NCI-H524 treated with DMSO at 0.1 percent for 48 hours (cell line): ENCODE measurements around the gene AIFM1.

Experiments
- DNase-seq: peaks from one replicate; lab custom pipeline; 2025; lab: John Stamatoyannopoulos, UW

AIFM1 gene

DNA sequence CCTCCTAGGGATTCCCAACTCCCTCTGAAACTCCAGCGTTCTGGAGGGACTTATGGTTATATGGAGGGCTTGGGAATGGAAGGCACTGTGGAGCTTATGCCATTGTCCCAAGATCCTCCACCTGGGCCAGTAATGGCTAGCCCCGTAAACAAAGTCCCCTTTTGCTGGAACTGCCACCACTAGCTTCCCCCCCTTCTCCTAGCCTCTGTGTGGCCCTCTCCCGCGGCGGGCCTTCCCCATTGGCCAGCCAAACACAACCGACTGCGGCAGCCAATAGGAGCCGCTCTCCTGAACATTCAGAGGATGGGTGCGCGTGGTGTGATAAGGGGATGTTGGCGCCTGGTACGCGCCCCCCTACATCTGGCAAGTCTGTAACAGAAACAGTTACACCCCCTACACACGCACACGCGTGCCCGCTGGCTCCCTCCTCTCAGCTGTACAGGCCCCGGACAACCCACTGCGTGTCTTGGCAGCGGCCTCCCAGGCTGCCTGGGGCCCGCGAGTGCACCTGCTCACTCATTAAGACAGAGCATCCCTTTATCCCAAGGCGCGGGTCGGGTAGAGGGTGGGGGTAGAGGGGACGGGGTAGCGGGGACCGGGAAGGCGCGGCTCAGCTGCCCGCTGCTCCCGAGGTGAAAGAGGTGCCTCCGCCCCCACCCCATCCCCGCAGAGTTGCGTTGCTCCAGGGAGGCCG lies 5.3 kb upstream of the AIFM1 start:
- peak; percentile 81 for DNase-seq

DNA sequence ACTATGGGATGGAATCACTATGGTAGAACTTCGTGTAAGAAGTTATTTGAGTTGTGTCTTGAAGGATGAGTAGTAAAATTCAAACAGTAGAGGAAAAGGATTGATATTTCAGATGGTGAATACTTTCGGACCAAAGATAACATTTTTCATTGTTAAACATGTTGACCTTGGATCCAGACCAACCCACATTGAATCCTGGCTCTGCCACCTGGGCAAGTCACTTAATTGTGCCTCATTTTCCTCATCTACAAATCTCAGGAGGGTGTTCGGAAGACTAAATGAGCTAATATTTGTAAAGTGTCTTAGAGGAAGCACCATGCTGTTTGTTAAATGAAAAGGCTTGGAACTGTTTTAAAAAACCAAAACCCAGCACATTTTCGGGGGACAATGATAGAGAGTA lies 1.4 kb upstream of the AIFM1 start:
- DNase-seq = no peak

DNA sequence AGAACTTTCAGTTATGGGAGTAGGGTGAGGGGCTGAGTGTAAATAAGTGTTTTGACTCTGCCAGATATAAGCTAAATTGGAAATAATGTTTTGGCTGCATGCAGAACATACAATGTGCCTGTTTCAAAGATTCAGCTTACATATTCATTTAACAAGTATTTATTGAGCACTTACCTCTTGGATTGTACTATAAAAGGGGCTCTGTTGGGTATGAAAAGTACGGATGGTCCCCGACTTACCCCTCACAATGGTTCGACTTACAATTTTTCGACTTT lies 799 bp upstream of the AIFM1 start:
- DNase-seq = no peak

DNA sequence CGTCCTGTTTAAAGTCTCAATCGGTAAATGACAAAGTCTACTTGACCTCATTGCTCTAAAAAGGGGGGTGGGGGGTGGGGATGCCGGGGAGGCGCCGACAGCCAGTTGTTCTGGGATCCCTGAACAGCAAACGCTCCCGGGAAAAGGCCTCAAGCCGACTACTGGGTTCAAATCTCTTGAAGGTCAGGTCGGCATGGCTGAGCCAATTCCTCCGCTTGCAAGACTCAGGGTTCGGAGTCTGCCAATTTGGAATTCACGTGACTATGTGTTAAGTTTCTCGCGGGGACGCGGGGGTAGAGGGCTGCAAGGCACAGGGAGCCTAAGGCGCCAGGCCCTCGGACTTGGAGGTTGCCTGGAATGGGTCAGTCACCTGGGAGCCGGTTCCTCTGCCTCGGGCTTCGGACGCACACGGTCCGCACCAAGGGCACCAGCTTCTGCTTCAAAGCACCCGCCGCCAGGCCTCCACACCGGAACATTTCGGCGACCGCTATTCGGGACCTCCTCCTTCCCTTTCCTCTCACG lies 399 bp downstream of the AIFM1 start:
- peak; percentile 14 for DNase-seq

DNA sequence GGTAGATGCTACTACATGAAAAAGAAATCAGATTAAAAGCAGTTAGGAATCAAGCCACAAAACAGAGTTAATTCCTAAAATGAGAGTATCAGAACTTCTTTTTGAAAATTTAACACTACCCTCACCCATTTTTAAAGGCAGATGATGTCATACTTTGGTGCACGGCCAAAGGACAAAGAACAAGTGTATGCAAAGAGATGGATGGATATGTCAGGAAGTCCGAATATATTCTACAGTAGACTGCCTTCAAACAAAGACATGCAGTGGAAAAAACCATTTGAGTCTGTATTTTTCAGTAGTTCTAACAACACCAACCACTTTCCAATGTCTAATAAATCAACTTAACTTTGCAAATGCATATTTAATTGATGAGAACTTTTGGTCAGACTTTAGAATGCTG lies 2.2 kb downstream of the AIFM1 start:
- no peak for DNase-seq

DNA sequence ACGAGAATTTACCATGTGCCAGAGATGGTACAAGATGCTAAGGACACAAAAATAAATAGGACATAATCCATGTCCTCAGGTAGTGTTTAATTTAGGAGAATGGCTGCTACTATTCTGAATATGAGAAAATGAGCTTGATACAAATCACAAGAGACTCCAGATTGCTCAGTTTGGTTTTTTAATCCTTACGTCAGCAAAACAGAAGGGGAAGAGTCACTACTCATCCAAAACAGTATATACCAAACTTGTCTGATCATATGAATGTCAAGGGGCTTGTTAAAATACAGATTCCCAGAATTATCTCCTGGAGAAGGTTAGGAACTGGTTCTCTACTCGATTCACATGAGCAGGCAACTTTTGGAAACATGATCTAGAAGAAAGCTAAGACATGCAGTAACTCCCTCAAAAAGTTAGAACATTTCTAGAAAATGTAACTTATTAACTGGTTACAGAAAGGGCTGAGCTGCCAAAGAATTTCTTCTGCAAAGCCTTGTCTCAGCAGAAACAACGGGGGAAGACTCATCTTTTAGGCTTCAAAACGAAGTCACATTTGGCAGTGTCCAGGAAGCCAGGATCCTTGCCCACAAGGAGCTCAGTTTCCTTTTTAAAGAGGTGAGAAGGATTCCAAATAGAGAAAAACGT lies 3.4 kb downstream of the AIFM1 start:
- no peak for DNase-seq

DNA sequence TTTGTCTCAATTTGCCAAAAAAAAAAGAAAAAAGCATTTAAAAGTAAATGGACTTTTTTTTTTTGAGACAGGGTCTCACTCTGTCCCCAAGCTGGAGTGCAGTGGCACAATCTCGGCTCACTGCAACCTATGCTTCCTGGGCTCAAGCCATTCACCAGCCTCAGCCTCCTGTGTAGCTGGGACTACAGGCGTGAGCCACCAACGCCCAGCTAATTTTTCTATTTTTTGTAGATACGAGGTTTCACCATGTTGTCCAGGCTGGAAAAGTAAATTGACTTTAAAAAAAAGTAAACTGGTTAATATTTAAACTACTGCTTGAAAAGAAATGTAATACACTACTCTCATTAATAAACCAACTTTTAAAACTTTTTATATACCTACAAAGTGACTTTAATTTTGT lies 5.9 kb downstream of the AIFM1 start:
- DNase-seq = no peak

DNA sequence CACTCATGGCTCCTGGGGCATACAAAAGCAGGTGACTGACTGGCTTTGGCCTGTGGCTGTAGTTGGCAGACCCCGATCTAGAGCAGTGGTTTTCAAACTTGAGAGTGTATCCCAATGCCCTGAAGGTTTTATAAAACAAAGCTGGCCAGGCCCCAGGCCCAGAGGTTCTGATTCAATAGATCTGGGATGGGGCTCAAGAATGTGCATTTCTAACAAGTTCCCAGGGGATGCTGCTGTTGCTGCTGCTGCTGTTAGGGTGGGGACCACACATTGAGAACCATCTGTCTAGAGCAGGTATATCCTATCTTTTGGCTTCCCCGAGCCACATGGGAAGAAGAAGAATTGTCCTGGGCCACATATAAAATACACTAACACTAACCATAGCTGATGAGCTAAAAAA lies 7.3 kb downstream of the AIFM1 start:
- no peak for DNase-seq

DNA sequence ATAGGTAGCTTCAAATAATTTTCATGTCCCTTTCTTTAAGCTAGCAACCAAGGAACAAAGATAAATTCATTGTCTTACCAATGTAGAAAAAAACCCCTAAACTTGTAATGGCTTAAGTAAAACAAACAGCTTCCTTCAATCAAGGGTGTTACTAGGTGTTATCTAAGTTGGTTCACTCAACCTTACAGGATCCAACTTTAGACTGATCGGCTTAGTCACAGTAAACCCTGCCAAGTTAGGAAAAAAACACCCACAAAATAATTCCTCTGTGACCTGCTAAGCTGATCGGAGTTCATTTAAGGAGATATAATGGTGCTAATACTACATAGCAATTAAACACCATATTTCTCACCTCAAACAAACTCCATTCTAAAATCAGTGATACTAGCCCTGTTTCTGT lies 10.1 kb downstream of the AIFM1 start:
- DNase-seq = no peak

DNA sequence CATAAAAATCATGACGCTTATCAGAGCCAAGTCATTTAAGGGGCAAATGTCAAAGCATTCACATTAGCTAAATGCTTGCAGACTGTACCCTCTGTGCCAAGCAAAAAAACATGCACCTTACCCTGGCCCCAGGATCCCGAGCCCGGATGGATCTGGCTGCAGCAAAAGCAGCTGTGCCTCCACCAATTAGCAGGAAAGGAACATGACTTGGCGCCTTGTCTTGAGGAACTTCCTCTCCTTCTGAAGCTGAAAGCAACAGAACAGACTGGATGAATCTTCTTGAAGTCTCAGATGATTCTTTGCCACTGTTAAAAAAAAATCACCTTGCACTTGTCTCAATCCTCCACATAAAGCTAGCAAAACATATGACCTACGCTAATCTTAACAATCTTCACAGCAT lies 18.0 kb downstream of the AIFM1 start:
- no peak for DNase-seq

DNA sequence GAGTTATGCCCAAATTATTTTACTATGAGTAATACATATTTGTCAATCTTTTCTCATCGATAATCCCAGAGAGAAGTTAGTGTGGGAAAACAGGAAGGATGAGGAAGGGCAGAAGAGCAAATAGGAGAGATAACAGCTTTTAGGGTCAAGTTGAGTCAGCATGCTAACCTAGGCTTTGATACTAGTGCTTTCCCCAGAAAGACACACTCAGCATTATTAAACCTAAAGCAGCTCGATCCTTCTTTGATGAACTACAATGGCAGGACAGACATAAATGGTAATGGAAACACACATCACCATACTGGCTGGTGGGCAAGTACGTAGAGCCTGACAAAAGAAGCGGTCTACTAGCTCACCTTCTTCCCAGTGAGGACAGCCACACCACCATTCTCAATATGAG lies 20.5 kb downstream of the AIFM1 start:
- DNase-seq = no peak

DNA sequence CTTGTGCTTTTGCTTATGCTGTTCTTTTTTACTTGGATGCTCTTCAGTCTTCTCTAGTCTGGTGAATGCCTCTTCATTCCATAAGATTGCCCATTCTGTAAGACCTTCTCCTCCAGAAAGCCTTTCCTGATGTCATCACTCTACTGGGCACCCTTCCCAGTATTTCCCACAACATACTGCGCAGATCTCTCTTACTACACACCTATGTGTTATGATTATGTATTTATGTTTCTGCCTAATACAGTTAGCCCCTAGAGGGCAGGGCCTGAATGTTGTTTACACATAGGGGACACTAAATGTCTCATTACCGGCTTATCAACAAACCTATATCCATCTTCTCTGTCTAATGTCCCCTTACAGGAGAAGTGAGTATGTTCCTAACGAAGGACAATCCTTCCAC lies 21.1 kb downstream of the AIFM1 start:
- DNase-seq = peak; percentile 1

DNA sequence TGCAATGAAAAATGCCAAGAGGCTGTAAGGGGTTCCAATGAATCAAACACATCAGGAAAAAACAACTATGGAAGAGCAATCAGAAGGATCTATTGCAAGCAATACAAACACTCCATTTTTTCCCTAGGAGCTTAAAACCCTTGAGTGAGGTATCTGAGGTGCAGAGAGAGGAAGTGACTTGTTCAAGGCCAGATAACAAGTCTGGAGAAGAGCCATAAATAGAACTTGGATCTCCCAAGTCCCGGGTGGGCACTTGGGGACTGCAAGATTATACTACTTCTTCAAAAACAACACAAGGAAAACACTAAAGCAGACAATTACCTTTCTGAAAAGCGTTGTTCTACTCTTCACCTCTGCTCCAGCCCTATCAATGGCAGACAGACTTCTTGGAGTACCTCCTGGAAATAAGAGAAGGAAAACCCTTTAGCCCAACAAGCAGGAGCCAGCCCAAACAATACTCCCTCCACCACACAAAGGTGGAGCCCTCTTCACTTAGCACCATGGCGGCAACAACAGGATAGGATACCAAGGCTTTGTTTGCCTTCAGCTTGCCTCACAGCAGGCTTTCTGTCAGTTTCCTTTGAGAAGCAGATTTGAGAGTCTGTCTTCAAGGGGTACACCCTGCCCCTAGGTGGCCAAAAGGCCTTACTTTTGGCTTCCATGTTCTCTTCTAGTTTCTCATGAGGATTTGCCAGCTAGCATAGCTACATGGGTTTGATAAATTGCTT lies 26.0 kb downstream of the AIFM1 start:
- no peak for DNase-seq

DNA sequence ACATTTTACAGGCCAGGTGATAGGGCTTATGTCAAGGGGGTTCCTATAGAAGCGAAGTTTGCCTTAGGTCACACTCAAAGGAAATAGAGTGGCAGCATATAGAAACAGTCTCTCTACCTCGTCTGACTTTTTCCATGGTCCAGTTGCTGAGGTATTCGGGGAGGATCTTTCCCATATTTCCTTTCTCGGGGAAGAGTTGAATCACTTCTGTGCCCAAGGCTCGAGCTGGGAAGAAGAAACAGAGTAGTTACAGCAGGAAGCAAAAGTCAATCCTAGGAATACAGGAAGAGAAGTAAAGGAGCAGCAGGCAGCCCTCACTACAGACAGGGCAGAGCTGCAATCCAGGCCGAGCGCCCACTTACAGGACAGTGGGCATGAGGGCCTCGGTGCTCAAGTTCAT lies 28.7 kb downstream of the AIFM1 start:
- DNase-seq = no peak

DNA sequence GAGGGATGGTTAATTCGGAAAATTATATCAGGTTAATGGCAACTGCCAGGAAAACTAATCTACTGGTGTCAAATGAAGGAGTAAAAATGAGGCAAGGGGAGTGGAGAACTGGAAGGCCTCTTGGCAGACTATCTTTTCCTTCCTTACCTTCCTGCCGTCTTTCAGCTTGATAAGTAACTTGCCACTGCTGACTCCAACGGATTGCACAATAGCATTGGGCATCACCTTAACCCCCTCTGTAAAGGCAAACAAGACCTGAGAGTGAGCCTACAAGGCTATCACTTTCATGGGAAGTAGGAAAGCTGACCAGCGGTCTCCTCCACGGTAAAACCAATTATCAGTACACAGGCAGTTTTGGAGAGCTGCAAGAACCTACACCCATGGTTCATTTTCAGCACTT lies 29.1 kb downstream of the AIFM1 start:
- DNase-seq = no peak

DNA sequence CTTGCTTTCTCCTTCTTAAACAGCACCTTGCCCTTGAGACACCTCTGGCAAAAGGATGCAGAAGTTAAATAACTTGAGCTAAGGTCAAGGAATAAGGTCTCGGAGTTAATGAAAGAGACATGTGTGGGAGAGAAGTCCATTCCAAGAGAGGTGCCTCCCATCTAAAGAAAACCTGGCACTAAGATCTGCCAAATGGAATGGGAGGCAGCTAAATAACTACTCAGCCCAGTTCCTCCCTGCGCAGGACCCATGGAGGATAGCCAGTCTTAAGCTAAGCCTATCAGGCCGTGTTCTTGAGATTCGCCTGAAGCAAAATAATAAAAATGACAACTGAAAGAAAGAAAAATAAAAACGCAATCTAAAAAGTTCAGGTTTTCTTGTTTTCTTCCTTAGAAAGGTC lies 34.7 kb downstream of the AIFM1 start:
- no peak for DNase-seq

DNA sequence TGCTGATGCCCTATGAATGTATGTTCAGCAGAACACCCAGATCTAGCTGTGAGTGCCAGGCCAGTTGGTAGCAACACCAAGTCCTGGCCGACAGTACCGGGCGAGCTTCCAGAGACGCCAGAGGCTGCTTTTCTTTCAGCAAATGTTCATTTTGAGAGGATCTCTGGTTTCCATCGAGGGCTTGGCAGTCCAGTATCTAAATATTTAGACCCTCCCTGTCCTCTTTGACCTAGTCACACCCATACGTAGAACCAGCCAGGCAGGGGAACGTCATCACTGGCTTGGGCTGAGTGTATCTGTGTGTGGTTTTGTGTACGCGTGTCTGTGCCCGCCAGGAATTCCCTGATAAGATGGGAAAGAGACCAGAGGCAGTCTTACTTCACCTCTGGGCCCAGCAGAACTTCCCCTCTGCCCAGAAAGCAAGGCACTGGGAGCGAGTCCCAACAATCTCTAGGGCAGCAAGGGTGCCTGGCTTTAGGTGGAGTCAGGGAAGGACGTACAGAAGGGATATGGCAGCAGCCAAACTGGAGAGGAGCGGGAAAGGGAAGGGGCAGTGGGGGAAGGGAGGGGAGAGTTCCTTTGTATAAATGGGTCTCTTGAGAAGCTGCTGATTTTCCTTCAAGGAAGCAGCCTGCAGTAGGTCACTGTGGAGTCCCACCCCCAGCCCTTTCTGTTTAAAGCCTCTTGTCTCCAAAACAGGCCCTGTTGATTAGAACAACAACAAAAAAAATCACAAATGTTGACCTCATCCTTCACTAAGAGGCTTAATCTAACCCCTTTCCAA lies 40.4 kb downstream of the AIFM1 start:
- DNase-seq = no peak

DNA sequence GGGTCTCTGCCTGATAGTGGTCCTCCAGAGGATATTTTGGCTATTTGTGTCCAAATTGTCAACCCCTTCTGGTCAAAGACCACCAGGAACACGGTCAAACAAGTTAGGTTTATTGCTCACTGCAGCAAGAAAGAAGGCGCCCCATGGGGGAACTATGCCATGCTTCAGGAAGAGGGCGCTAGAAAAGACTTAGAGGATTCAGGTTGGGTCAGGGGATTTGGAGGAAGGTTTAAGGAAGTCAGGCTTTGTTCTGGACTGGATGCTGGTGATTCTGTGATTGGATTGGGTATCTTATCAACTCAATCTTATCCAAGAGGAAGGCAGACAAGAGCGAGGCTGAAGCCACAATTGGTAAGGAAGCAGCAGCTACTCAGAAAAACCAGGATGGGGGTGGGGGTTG lies 41.1 kb downstream of the AIFM1 start:
- no peak for DNase-seq

DNA sequence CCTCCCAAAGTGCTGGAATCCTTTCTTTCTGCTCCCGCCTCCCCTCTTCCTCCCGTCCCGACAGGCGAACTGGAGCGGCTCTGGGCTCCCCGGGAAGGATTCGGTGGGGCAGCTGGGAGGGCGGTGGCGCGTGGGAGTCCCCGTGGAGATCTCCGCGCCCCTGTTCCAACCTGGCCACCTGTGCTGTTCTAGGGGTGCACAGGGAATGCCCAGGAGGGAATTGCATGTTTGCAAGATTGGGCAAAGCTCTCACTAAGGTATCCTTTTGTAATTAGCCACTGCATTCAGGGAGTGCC lies 44.2 kb downstream of the AIFM1 start:
- DNase-seq = no peak

DNA sequence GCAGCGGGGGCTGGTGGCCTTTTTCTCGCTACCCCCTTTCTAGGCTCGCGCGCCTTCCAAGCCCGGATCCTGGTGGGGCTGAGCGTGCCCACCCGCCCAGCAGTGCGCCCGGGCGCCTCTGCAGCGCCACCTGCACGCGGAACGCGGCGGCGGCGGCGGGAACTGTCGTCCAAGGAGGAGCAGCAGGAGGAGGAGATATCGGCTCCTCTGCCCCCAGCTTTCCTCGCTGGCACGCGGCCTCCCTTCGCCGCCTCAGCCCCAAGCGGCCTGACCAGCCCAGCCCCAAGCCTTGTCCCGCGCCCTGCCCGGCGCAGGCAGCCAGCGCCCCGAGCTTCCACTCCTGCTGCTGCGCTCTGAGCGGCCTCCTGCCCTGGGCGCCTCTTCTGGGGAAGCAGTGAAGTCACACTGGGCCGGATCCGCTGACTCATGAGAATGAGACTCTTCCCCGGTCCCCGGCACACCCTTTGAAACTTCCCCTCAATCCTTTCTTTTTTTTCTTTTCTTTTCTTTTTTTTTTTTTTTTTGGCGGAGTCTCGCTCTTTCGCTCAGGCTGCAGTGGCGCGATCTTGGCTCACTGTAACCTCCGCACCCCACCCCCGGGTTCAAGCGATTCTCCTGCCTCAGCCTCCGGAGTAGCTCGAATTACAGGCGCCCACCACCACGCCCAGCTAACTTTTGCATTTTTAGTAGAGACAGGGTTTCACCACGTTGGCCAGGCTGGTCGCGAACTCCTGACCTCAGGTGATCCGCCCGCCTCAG lies 44.7 kb downstream of the AIFM1 start:
- no peak for DNase-seq

DNA sequence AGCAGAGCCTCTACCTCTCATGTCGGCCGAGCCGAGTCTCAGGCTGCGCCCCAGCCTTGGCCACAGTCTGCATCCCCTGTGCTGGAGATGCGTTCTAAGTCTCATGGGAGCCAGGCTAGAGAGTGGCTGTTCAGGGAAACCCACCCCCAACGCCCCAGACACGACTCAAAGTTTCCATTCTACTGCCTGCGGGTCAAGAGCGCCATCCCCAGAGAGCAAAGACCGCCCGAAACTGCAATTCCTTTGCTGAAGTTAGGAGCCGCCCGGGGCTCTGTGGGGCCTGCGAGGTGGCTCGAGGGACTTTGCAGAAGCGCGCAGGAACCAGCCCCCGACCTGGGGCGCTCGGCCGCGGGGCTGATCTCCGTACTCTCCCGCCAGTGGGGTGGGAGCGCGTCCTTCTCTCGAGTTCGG lies 45.3 kb downstream of the AIFM1 start:
- DNase-seq = no peak

DNA sequence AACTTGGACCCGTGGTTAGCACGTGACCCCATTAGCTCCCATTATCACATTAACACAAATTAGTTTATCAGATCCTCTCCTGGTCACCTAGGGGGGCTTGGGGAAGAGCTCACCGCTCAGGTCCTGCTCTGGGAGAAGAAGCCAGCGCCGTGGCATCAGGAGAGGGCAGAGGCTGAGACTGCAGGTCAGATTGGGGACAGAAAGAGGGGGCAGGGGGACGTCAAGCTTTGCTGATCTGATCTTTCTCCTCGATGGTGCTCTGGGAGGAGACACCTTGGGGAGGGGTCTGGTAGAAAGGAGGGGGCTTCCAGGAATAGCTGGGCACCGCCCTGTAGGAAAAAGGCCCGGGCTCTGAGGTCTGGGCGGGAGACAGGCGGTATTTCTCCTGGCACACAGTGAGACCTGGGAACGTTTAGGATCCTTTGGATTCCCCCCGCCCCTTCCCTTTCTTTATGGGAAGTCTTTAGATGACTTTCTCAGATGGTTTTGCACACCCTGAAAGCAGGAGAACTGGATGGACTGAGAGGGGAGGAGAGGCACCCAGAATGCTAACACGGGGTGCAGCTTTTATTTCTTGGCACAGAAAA lies 46.2 kb downstream of the AIFM1 start:
- DNase-seq = no peak
